GM21360 (cell line): ENCODE results near the gene TWSG1.
"Not testable (repeated sequence)": the region's sequence is repeated elsewhere in the genome, so short reads cannot be mapped to it uniquely, and the experiment has no call there.

ENCODE experiments used
- ATAC-seq: cut with Tn5 transposase; IDR thresholded peaks from one replicate; pipeline ENCODE4 v1.9.1; 2021; ENCODE audit warnings: mild to moderate bottlenecking, moderate library complexity; ENCODE audit not compliant: unreplicated experiment

Gene TWSG1

DNA sequence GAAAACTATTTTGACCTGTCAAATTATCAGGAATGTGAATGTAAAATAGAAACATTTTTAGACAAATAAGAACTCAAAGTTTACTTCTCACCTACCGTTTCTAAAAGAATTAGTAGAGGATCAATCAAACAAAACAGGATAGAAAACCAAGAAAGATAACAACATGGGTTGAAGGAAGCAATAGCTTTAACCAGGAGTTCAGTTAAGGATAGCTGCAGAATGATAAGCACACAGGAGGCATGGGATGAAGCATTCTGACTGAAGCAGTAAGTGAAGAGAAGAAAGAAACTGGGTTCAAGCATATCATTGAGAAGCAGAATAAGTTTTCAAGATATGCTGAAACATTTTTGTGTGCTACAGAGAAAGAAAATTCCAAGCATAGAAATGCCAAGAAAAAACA is 52.3 kb downstream of the TWSG1 start:
- no peak for ATAC-seq

DNA sequence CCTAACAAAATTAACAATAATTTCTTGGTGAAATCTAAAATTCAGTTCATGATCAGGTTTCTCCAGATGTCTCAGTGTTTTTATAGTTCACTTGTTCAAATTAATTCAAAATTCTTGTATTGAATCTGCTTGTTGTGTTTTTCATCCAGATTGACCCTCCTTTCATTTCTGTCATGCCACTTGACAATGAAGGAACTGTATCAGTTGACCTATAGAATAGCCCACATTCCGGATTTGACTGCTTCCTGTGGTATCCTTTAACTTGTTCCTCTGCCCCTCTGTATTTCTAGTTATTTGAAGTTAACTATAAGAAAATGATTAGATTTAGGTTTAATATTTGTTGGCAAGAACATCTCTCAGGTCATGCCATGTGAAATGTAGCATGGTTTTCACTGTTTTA is 53.3 kb downstream of the TWSG1 start:
- ATAC-seq = no peak

DNA sequence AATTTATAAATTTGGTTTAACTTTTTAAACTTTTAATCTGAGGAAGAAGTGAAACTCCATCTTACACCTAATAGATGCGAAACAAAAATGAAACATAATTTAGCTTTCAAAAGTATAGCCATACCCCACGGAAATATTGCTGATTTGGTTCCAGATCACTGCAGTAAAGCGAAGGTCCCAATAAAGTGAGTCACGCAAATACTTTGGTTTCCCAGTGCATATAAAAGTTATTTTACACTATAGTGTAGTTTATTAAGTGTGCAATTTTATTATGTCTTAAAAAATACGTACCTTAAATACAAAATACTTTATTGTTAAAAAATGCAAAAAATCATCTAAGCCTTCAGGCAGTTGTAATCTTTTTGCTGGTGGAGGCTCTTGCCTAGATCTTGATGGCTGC is 55.1 kb downstream of the TWSG1 start:
- ATAC-seq = no peak

DNA sequence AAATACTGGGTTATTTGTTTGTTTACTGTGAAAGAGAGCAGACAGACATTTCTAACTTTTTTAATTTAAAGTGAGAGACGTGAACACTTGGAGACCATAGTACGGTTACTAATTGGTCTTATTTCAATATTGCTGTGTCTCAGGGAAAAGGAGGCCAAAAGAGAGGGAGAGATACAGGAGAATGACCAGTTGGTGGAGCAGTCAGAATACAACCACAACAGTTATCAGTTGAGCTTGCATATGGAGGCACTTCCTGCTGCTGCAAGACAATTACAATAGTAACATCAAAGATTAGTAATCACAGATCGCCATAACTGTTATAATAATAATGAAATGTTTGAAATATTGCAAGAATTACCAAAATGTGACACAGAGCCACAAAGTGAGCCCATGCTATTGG is 58.2 kb downstream of the TWSG1 start:
- ATAC-seq = no peak

DNA sequence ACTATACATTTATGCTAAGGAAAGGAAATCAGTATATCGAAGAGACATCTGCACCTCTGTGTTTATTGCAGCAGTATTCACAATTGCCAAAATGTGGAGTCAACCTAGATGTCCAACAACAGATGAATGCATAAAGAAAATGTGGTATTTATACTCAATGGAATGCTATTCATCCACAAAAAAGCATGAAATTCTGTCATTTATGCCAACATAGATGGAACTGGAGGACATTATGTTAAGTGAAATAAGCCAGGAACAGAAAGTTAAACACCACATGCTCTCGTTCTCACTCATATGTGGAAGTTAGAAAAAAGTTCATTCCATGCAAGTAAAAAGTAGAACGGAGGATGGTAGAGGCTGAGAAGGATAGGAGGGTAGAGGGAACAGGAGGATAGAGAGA is 59.5 kb downstream of the TWSG1 start:
- no peak for ATAC-seq

DNA sequence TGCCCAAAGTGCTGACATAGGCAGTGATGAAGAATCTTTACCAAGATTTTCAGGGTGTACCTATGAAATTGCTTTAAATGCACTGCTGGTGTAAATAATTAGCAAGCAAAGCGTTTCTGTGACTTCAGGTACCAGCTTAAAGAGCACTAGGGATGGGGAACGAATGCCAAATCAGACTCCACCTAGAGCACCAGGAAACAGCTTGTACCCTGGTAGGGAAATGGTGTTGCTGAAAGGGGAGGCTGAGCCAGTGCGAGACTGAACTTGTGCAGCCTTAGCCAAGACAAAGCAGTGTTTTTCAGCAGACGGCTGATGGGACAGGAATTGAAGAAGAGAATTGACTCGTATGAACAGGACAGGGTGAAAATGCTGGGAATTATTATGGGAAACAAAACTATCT is 65.6 kb downstream of the TWSG1 start:
- ATAC-seq = no peak

DNA sequence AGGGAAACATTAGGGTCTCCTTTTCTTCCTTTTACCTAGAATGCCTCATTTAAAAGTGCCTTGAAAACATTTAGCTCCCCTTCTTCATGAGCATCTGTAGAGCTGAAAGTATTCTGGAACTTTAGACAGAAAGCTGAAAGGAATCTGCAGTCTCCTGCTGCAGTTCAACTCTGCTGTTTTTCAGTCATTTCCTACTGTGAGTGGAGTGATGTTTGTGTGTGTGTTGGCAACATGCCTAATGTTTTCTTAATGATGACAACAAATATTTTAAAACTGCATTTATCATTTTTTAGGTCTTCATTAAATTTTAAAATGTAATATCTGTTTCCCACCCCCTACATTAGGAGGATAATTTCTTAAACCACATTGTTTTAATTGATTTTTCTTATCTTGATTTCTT is 66.6 kb downstream of the TWSG1 start:
- ATAC-seq = no peak

DNA sequence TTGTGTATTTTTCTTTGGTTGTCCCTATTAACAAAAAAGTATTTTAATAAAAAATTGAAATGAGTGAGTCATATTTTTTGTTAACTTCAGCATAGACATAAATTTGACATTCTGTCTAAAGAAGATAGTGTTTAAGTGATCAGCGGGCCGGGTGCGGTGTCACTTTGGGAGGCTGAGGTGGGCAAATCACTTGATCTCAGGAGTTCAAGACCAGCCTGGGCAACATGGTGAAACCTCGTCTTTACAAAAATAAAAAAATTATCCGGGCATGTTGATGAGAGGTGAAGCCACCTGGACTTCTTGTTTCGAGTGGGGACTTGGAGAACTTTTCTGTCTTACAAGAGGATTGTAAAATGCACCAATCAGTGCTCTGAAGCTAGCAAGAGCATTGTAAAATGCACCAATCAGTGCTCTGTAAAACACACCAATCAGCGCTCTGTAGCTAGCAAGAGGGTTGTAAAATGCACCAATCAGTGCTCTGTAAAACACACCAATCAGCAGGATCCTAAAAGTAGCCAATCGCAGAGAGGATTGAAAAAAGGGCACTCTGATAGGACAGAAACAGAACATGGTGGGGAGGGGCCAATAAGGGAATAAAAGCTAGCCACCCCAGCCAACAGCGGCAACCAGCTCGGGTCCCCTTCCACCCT is 67.9 kb downstream of the TWSG1 start:
- ATAC-seq = not testable (repeated sequence)

DNA sequence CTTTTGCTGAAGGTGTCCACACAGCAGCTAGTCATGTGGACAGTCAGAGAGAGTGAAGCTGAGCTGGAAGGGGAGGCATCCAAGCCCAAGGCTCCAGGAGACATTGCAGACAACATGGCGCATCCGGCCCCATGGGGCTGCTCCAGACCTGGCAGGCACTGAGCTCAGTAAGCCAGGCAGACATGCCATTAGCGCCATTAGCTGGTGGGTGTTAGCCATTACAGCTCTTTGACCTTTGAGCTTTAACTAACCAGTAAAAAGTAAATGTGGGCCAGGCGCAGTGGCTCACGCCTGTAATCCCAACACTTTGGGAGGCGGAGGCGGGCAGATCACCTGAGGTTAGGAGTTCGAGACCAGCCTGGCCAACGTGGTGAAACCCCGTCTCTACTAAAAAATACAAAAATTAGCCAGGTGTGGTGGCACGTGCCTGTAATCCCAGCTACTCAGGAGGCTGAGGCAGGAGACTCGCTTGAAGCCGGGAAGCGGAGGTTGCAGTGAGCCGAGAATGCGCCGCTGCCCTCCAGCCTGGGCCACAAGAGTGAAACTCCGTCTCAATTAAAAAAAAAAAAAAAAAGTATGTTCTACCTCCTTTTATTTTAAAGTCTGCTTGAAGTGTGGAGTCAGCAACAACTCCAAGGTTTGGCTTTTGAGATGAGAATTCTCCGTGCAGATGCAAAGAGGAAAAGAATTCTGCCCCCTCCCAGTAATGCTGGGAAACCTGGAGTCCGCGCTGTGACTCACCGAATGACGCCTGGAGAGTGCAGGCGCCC is 69.4 kb downstream of the TWSG1 start:
- ATAC-seq = no peak

DNA sequence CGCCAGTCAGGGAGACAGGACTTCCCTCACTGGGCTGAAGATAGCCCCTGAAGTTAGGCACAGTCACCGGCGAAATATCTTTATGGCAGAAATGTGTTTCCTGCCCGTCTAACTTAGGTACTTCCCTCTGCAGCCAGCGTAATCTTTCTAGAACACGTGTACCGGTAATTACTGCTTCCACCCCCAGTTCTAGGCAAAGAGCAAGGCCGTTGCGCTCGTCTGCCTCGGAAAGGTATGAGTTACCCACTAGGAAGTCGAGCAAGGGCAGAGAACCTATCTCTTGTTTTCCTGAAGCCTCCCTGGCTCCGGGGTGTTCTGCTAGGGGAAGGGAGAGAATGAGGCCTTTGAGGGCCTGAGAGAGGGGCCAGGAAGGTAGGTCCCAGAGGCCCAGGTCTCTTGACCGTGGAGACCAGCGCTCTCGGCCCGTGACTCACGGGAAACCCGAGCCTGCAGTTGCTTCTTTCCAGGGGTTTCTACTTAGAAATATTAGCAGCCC is 70.0 kb downstream of the TWSG1 start:
- ATAC-seq = peak; percentile 56

DNA sequence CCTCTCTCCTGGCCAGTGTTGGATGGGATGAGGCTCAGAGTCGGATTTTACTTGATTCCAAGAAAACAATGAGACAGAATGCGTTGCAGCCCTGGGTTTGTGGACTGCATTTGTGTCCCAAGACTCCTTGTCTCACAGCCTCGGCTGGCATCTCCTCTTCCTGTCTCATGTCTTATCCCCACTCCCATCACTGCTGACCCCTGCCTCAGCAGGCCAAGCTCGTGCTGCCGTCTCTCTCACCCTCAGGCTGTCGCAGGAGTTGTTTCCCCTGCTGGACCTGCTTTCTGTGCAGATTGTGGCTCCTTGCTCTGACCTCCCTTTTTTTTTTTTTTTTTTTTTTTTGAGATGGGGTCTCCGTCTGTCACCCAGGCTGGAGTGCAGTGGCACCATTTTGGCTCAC is 70.6 kb downstream of the TWSG1 start:
- no peak for ATAC-seq

DNA sequence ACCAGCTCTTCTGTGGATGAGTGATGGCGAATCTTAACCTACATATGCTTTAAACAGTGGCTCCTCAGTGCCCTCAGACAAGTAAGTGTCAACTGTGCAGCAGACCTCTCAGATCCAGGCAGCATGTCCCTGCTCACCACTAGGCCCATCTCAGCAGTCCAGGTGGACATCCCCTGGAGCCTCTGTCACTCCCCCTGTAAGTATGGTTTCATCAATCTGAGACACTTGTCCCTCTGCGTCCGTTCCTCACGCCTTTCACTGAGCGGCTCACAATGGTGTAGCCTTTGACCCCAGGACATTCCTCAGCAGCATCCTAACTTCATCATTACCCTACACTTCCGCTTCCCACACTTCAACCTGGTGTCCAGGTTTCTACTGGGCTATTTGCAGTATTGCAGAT is 71.4 kb downstream of the TWSG1 start:
- no peak for ATAC-seq

DNA sequence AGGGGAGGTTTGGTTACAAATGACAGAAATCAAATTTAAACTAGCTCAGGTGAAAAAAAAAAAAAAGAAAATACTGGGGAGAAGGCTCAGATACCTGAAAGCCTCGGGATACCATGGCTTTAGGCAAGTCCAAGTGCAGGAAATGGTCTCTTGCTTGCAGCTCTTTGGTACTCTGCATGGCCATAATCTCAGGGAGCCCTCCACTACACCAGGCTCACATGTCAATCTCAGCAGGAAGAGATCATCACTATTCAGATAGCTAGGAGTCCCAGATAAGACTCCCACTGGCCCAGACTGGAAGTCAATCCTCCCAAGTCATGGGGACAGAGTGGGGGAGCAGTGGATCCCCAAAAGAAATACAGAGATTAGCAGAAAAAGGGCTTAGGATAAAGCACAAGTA is 75.9 kb downstream of the TWSG1 start:
- ATAC-seq = no peak

DNA sequence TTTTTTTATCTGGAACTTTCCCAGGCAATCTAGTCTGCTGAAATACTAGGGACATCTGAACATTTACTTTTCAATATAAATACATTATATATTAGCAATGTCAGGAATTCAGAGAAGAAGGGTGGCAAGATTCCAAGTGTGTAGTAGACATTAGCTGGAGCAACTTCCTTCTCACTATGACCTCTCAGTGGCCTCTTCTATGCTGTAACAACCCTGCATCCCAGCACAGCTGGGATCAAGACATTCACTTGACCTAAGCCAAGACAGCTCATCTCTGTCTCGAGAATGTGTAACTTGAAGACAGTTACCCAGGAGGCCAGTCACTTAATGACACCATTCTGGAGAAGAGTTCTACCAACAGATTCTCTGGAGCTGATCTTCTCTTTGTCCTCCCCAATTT is 79.0 kb downstream of the TWSG1 start:
- no peak for ATAC-seq

DNA sequence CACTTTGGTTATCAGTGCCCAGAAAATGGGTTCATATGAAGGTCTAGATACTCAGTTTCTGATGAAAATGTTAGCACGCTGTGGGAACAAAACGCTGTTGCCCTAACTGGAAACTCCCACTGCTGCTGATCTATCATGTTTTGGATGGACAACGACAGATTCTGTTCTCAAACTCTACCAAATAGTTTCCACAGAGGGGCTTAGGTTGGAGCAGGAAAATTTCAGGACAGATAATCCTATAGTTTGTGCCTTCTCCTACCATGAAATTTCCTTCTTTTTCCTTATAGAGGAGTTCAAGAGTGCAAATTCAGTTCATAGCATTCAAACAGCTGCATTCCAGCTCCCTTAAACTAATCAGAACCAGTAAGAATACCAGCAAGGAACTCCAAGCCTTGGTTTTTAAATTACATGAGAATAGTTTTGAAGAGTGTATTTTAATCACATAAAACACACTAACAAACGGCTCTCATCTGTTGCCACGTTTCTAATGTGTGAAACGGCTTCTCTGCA is 82.0 kb downstream of the TWSG1 start:
- ATAC-seq = no peak

DNA sequence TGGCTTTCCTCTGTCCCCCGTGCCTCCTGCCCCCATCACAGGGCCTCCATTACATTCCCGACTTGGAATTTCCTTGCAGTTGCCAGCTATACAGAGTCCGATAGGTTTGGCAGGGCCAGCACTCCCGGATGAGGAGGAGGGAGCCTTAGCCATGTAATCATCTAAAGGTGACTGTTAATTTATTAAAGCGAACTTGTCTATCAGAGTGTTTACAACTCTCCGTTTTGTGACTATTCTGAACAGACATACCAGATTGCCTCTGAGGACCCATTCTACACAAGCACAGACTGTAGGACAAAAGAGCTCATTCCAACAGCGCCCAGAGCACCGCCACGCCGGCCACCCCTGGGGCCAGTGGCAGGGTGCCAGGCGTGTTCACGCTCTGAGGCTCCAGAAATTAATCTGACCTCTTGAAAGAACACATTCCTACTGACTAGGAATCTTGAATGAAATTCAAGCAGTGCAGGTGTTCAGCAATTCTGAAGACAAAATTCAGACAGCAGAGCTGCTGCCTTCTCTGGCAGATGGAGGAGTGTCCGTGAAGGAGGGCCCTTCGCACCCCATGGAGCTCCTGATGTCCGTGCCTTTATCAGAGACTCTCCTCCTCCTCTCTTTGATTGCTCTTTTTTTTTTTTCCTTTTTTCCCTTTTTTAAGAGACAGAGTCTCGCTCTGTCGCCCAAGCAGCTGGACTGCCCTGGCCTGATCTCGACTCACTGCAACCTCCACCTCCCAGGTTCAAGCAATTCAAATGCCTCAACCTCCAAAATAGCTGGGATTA is 82.7 kb downstream of the TWSG1 start:
- no peak for ATAC-seq

DNA sequence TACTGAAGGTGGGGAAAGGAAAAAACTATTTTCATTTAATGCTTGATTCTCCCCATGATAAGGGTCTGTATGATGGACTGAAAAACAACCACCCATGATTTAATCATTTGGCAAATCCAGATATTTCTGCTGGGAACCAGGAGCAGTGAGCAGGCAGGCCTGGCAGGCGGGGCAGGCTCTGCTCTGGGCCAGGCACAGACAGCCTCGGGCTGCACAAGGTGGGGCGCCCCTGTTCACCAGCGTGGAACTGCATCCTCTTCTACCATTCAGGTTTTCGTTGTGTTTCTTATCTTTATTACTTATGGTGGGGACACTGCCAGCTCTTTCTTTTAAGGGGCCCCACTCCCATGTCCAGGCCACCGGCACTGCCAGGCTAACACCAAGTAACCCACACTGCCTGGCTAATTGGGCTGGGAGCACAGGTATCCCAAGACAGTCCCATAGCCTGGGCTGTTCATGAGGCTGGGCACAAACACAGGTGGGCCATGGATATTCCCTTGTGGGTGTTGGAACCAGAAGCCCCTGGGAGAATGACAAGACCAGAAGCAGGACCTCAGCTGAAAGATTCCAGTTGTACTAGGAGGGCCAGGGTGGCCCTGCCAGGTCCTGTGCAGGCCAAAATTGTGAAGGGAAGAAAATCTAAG is 83.6 kb downstream of the TWSG1 start:
- no peak for ATAC-seq

DNA sequence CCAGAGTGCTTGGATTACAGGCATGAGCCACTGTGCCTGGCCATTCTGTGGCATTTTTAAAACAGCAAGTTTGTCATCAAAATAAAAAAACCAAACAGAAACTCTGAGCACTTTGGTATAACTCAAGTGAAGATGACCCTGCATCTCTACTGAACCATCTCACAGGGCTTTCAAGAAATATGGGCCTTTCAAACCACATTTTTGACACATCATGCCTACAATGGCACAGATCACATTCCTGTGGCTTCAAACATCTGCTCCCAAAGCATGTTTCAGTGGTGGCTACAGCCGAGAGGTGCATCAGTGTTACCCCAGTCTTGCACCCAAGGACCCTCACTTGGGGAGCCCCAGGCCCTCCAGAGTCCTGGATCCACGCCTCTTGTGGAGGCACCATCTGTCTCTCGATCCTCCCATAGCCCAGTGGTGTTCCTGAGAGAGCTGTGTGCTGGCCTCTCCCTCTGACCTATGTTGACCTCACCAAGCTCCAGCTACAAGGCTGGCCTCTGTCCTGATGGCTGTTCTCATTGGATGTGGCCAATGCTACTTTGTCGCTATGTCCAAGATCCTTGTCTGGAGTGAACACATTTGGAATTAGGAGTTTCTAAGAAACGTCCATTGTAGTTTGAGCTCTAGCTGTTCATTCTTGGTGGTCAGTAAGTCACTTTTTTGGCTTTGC is 85.5 kb downstream of the TWSG1 start:
- ATAC-seq = no peak

DNA sequence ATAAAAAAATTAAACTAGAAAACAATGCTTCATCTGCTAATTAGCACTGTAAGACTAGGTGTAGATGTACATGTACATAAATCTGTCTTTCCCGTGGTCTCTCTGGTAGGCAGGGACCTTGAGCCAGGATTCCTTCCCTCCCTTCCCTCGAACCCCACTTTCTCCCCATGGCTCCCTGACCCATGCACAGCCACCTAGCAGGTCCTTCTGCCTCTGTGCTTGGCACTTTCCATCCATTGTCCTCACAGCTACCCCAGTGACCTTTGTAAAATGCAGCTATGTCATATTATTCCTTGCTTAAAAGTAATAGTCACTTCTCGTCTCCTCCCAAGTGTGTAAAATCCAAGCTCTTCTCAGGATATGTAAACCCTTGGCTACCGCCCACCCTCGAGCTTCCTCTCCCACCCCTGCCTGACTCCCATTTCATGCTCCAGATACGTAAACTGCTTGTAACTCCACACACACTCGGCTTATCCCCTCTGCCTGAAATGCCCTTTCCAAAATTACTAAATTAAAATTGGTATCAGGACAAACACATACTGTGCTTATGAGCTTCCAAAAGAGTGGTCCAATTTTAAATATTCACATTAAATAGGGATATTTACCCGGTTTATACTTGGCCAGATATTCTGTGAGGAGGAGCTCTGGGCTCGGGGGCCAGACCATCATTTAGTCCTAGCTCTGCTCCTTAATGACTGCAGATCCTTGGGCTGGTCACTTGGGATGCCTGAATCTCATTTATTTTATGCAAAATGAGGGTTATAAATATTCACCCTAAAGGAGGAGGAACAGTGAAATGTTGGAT is 86.7 kb downstream of the TWSG1 start:
- ATAC-seq = no peak

DNA sequence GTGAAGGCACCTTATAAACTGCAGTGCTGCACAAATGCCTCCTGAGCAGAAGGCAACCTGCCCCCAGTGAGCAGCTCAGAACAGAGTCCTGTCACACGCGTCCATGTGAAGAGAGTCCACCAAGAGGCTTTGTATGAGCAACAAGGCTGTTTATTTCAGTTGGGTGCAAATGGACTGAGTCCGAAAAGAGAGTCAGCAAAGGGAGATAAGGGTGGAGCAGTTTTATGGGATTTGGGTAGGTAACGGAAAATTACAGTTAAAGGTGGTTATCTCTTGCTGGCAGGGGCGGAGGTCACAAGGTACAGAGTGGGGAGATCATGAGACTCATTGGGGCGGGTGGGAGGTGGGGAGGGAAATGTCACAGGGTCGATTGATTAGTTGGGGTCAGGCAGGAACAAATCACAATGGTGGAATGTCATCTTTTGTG is 87.3 kb downstream of the TWSG1 start:
- ATAC-seq = no peak
